Measurements from ENCODE around the gene ARHGEF11.

ARHGEF11 gene

GRCh38 chr1:156900896-156901589, 144.5 kb downstream of the ARHGEF11 start:
- H3K4me3 ChIP-seq (ENCODE audit: low read depth, low read length) = no peak overlapping the region
- DNase-seq (ENCODE audit: low read depth) = no peak
- TF ChIP-seq CTCF (IDR thresholded peaks at IDR 0.05; ENCODE audit: low read depth, low read length) = no peak
- TF ChIP-seq MYC (IDR thresholded peaks at IDR 0.05; ENCODE audit: low read depth, low read length) = no peak
- no peak for TF ChIP-seq POLR2A (IDR thresholded peaks at IDR 0.05; ENCODE audit: extremely low read depth, insufficient read length)
- TF ChIP-seq MAX (IDR thresholded peaks at IDR 0.05; ENCODE audit: low read depth, low read length) = no peak

- no peak overlapping the region for H3K4me3 ChIP-seq (ENCODE audit: low read depth, low read length)
- no peak for TF ChIP-seq MAX (IDR thresholded peaks at IDR 0.05; ENCODE audit: low read depth, low read length)
- TF ChIP-seq POLR2A (IDR thresholded peaks at IDR 0.05; ENCODE audit: extremely low read depth, insufficient read length) = no peak
- TF ChIP-seq MYC (IDR thresholded peaks at IDR 0.05; ENCODE audit: low read depth, low read length) = no peak
- no peak for TF ChIP-seq CTCF (IDR thresholded peaks at IDR 0.05; ENCODE audit: low read depth, low read length)
- no peak for DNase-seq (ENCODE audit: low read depth)
These were observed 145.4 kb downstream of the ARHGEF11 start for GRCh38 chr1:156899956-156900718.

GRCh38 chr1:156898971-156899664, 146.4 kb downstream of the ARHGEF11 start:
- no peak for DNase-seq (ENCODE audit: low read depth)
- no peak overlapping the region for H3K4me3 ChIP-seq (ENCODE audit: low read depth, low read length)
- no peak for TF ChIP-seq POLR2A (IDR thresholded peaks at IDR 0.05; ENCODE audit: extremely low read depth, insufficient read length)
- TF ChIP-seq CTCF (IDR thresholded peaks at IDR 0.05; ENCODE audit: low read depth, low read length) = no peak
- TF ChIP-seq MAX (IDR thresholded peaks at IDR 0.05; ENCODE audit: low read depth, low read length) = no peak
- TF ChIP-seq MYC (IDR thresholded peaks at IDR 0.05; ENCODE audit: low read depth, low read length) = no peak

GRCh38 chr1:156898161-156898566, 147.4 kb downstream of the ARHGEF11 start:
- no peak for TF ChIP-seq CTCF (IDR thresholded peaks at IDR 0.05; ENCODE audit: low read depth, low read length)
- no peak for TF ChIP-seq MAX (IDR thresholded peaks at IDR 0.05; ENCODE audit: low read depth, low read length)
- TF ChIP-seq MYC (IDR thresholded peaks at IDR 0.05; ENCODE audit: low read depth, low read length) = no peak
- TF ChIP-seq POLR2A (IDR thresholded peaks at IDR 0.05; ENCODE audit: extremely low read depth, insufficient read length) = no peak
- DNase-seq (ENCODE audit: low read depth) = peak; percentile 64
- no peak overlapping the region for H3K4me3 ChIP-seq (ENCODE audit: low read depth, low read length)

- TF ChIP-seq POLR2A (IDR thresholded peaks at IDR 0.05; ENCODE audit: extremely low read depth, insufficient read length) = no peak
- TF ChIP-seq MAX (IDR thresholded peaks at IDR 0.05; ENCODE audit: low read depth, low read length) = no peak
- TF ChIP-seq CTCF (IDR thresholded peaks at IDR 0.05; ENCODE audit: low read depth, low read length) = no peak
- no peak for TF ChIP-seq MYC (IDR thresholded peaks at IDR 0.05; ENCODE audit: low read depth, low read length)
- DNase-seq (ENCODE audit: low read depth) = peak; percentile 74
- H3K4me3 ChIP-seq (ENCODE audit: low read depth, low read length) = no peak overlapping the region
These were observed 148.3 kb downstream of the ARHGEF11 start for GRCh38 chr1:156897078-156897825.

Measured in NB4 (cell line).